Calu3 (cell line): Measurements from ENCODE around the gene RAB14. TPM values are rescaled to one million over a fixed set of nuclear protein-coding genes. Genes with fewer than 3 reads are reported as not detected.

ENCODE experiments used
- BruUV-seq: library from RNA; stranded (reverse); fragments of 400-500 nt; replicated peaks from 2 replicates; lab custom pipeline; 2021; lab: Mats Ljungman, UMichigan
- CTCF ChIA-PET: fragments of 300-600 bp; sonication (Branson Sonifier 250); formaldehyde crosslinking; loops from one replicate; lab custom pipeline; 2022; ENCODE audit warnings: antibody characterized with exemption; lab: Charles Lee
- DNase-seq: peaks from one replicate; pipeline ENCODE4 v3.0.0; 2022
- H3K27ac Mint-ChIP-seq: one replicate; pipeline ENCODE4 v1.8.0; 2022; ENCODE audit warnings: mixed read lengths; ENCODE audit not compliant: unreplicated experiment
- H3K27me3 Mint-ChIP-seq: one replicate; pipeline ENCODE4 v1.8.0; 2022; ENCODE audit warnings: mixed read lengths; ENCODE audit not compliant: unreplicated experiment
- H3K36me3 Mint-ChIP-seq: one replicate; pipeline ENCODE4 v1.8.0; 2022; ENCODE audit warnings: mild to moderate bottlenecking, moderate library complexity, mixed read lengths; ENCODE audit not compliant: insufficient read depth, unreplicated experiment
- H3K4me1 Mint-ChIP-seq: one replicate; pipeline ENCODE4 v1.8.0; 2022; ENCODE audit warnings: mild to moderate bottlenecking, low read depth, mixed read lengths; ENCODE audit not compliant: unreplicated experiment
- H3K4me3 Mint-ChIP-seq: one replicate; pipeline ENCODE4 v1.8.0; 2022; ENCODE audit warnings: mild to moderate bottlenecking, low read depth, moderate library complexity, mixed read lengths; ENCODE audit not compliant: unreplicated experiment
- H3K9me3 Mint-ChIP-seq: one replicate; pipeline ENCODE4 v1.8.0; 2022; ENCODE audit warnings: low read depth, mixed read lengths; ENCODE audit not compliant: unreplicated experiment
- intact Hi-C: fragments of 100-400 bp; cut with micrococcal nuclease; formaldehyde crosslinking; loops from one replicate; pipeline ENCODE4 v1.10.0; 2022; ENCODE audit not compliant: unreplicated experiment
- total RNA-seq: library from RNA; stranded (reverse); gene quantifications from 2 replicates; pipeline ENCODE4 v1.2.3, GENCODE V29; 2022
- TF ChIP-seq, protein P1 (sequence below): fragments of 200-600 bp; IDR thresholded peaks from one replicate; pipeline ENCODE4 v1.8.0; 2022; ENCODE audit warnings: antibody characterized with exemption; ENCODE audit not compliant: unreplicated experiment

Gene RAB14
- total RNA-seq, 1 experiment from 2014 or later = 42.5 TPM

DNA sequence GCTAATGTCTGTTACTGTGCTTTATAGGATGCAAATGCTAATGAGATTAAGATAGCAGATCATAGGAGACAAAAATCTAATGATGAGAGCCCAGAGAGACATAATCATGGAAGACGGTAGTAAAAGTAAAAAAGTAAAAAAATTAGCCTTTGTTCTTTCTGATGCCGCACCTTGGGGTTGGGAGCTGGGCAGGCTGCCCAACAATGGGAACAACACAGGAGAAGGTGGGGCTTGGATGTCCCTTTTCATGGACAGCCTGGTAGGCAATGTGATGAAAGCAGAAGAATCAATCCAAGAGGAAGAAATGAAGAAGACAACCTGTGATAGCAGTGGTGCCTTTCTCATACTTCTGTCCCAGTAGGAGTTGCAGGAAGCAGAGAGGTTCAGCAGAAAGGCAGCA is 57.2 kb downstream of the RAB14 start:
- DNase-seq = no peak
- BruUV-seq = no TSS peak
- intact Hi-C loops = no loop called here
- Mint-ChIP-seq H3K4me1 (peaks cover 8% of the 10 kb centered on the region), H3K9me3 (no peaks in the 10 kb centered on the region), H3K4me3 (no peak overlapping the region), H3K27me3 (no peaks in the 10 kb centered on the region), H3K27ac (no peak overlapping the region), H3K36me3 (peaks cover 9% of the 10 kb centered on the region)
- TF ChIP-seq, protein P1, sequence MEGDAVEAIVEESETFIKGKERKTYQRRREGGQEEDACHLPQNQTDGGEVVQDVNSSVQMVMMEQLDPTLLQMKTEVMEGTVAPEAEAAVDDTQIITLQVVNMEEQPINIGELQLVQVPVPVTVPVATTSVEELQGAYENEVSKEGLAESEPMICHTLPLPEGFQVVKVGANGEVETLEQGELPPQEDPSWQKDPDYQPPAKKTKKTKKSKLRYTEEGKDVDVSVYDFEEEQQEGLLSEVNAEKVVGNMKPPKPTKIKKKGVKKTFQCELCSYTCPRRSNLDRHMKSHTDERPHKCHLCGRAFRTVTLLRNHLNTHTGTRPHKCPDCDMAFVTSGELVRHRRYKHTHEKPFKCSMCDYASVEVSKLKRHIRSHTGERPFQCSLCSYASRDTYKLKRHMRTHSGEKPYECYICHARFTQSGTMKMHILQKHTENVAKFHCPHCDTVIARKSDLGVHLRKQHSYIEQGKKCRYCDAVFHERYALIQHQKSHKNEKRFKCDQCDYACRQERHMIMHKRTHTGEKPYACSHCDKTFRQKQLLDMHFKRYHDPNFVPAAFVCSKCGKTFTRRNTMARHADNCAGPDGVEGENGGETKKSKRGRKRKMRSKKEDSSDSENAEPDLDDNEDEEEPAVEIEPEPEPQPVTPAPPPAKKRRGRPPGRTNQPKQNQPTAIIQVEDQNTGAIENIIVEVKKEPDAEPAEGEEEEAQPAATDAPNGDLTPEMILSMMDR = no peak
- CTCF ChIA-PET = no interaction called here

DNA sequence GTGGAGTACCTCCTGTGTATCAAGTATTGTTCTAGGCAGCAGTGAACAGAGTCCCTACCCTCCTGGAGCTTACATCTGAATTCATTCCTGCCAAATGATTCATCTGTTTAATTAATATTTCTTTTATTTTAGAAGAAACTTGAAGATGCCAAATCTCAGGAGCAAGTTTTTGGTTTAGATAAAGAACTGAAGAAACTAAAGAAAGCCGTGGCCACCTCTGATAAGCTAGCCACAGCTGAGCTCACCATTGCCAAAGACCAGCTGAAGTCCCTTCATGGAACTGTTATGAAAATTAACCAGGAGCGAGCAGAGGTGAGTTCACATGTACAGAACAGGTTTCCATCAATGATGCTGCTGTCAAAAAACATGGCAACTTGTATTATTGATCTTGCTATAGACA is 57.9 kb downstream of the RAB14 start:
- no peak for DNase-seq
- CTCF ChIA-PET = no interaction called here
- peaks cover 9% of the 10 kb centered on the region for H3K36me3 Mint-ChIP-seq
- H3K4me3 Mint-ChIP-seq = no peak overlapping the region
- peaks cover 8% of the 10 kb centered on the region for H3K4me1 Mint-ChIP-seq
- TF ChIP-seq, protein P1 = no peak
- H3K27me3 Mint-ChIP-seq = no peaks in the 10 kb centered on the region
- intact Hi-C loops = no loop called here
- no peaks in the 10 kb centered on the region for H3K9me3 Mint-ChIP-seq
- no TSS peak for BruUV-seq
- no peak overlapping the region for H3K27ac Mint-ChIP-seq

DNA sequence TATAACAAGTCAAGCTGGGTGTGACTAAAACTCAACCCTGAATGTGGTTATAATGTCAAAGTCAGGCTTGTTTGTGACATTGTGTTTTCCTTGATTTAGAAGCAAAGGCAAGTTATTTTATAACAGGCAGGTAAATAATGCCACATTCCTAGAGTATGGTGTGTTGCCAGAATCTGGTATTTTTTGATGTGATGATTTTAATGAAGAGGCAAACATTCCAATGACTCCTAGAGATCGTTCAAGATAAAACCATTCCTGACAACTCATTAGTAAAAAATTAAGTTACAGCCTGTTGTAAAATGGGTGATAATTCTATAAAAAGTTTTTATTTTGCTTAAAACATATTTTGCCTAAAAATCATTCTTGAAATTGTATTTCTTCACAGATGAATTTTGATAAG is 60.0 kb downstream of the RAB14 start:
- H3K27ac Mint-ChIP-seq = no peak overlapping the region
- intact Hi-C loops = no loop called here
- peaks cover 9% of the 10 kb centered on the region for H3K36me3 Mint-ChIP-seq
- TF ChIP-seq, protein P1 = no peak
- DNase-seq = no peak
- H3K27me3 Mint-ChIP-seq = no peaks in the 10 kb centered on the region
- no TSS peak for BruUV-seq
- peaks cover 8% of the 10 kb centered on the region for H3K4me1 Mint-ChIP-seq
- no peaks in the 10 kb centered on the region for H3K9me3 Mint-ChIP-seq
- CTCF ChIA-PET = no interaction called here
- H3K4me3 Mint-ChIP-seq = no peak overlapping the region

DNA sequence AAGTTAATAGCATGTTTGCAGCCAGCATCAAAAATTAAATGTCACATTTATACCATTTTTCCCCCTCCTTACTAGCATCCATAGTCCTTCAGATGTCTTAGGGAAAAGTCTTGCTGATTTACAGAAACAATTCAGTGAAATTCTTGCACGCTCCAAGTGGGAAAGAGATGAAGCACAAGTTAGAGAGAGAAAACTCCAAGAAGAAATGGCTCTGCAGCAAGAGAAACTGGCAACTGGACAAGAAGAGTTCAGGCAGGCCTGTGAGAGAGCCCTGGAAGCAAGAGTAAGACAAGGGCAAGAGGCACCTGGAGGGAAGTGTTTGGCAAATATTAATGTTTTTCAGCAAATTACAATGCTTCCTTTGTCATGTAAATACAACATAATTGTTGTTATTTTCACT is 60.4 kb downstream of the RAB14 start:
- no peak overlapping the region for H3K4me3 Mint-ChIP-seq
- H3K27me3 Mint-ChIP-seq = no peaks in the 10 kb centered on the region
- intact Hi-C loops = no loop called here
- TF ChIP-seq, protein P1 = no peak
- H3K36me3 Mint-ChIP-seq = peaks cover 9% of the 10 kb centered on the region
- H3K9me3 Mint-ChIP-seq = no peaks in the 10 kb centered on the region
- no peak for DNase-seq
- no TSS peak for BruUV-seq
- no peak overlapping the region for H3K27ac Mint-ChIP-seq
- peaks cover 8% of the 10 kb centered on the region for H3K4me1 Mint-ChIP-seq
- CTCF ChIA-PET = no interaction called here

DNA sequence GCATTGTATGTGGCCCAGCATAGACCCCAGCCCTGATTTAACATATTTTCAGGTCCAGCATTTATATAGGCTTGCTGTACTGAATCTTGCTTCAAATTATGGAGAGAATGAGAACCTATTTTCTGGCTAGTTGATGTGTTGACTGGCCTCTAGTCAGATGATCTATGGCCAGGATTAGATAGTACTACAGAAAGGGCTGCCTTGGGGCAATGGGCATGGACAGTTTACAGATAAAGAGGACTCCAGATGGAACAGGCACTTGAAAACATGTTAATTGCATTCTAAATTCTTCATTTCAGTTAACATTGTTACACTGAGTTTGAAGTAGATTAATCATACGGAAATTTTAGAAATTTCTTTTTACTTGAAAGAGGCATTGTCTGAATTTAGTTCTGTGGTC is 61.5 kb downstream of the RAB14 start:
- Mint-ChIP-seq H3K27me3 (no peaks in the 10 kb centered on the region), H3K4me1 (peaks cover 8% of the 10 kb centered on the region), H3K4me3 (no peak overlapping the region), H3K9me3 (no peaks in the 10 kb centered on the region), H3K36me3 (peaks cover 9% of the 10 kb centered on the region), H3K27ac (no peak overlapping the region)
- intact Hi-C loops = no loop called here
- no peak for DNase-seq
- no TSS peak for BruUV-seq
- CTCF ChIA-PET = no interaction called here
- TF ChIP-seq, protein P1 = no peak
